Epidermal melanocyte (primary cell): ENCODE measurements around the gene ZNF407.

Source experiments
- DNase-seq: peaks from one replicate; pipeline ENCODE4 v3.0.0; 2011; ENCODE audit warnings: low spot score; ENCODE audit not compliant: insufficient read length

The ZNF407 gene

GRCh38 chr18:74918276-74918790 is 320.7 kb downstream of the ZNF407 start:
- DNase-seq, result no peak

GRCh38 chr18:74921057-74921820 is 323.6 kb downstream of the ZNF407 start:
- DNase-seq, result no peak

- no peak for DNase-seq
Observed at GRCh38 chr18:74926051-74926450, 328.4 kb downstream of the ZNF407 start.

- DNase-seq, result no peak
Observed at GRCh38 chr18:74928194-74928968, 330.7 kb downstream of the ZNF407 start.

- DNase-seq, result no peak
Observed at GRCh38 chr18:74929110-74929509, 331.4 kb downstream of the ZNF407 start.

GRCh38 chr18:74930616-74931015 is 332.9 kb downstream of the ZNF407 start:
- DNase-seq, result no peak

GRCh38 chr18:74933930-74934329 is 336.3 kb downstream of the ZNF407 start:
- DNase-seq, result no peak

- DNase-seq, result no peak
Observed at GRCh38 chr18:74935434-74935833, 337.8 kb downstream of the ZNF407 start.

GRCh38 chr18:74936343-74936742 is 338.7 kb downstream of the ZNF407 start:
- no peak for DNase-seq

GRCh38 chr18:74937291-74937690 is 339.6 kb downstream of the ZNF407 start:
- no peak for DNase-seq

GRCh38 chr18:74940856-74941255 is 343.2 kb downstream of the ZNF407 start:
- DNase-seq, result no peak

GRCh38 chr18:74942319-74942910 is 344.7 kb downstream of the ZNF407 start:
- DNase-seq, result no peak

- DNase-seq, result no peak
Observed at GRCh38 chr18:74944676-74945075, 347.0 kb downstream of the ZNF407 start.

GRCh38 chr18:74945774-74946545 is 348.3 kb downstream of the ZNF407 start:
- DNase-seq, result no peak

- no peak for DNase-seq
Observed at GRCh38 chr18:74946646-74947375, 349.1 kb downstream of the ZNF407 start.

GRCh38 chr18:74947417-74947816 is 349.7 kb downstream of the ZNF407 start:
- DNase-seq, result no peak

- no peak for DNase-seq
Observed at GRCh38 chr18:74947875-74948274, 350.2 kb downstream of the ZNF407 start.

GRCh38 chr18:74949611-74950010 is 351.9 kb downstream of the ZNF407 start:
- DNase-seq, result no peak

GRCh38 chr18:74950479-74950878 is 352.8 kb downstream of the ZNF407 start:
- no peak for DNase-seq

- DNase-seq, result no peak
Observed at GRCh38 chr18:74951165-74951760, 353.6 kb downstream of the ZNF407 start.
